Amniotic stem cell (primary cell): ENCODE data around the gene VAC14.

Experiments used
- DNase-seq: peaks from one replicate; lab custom pipeline; 2025; lab: John Stamatoyannopoulos, UW

Gene VAC14

DNA sequence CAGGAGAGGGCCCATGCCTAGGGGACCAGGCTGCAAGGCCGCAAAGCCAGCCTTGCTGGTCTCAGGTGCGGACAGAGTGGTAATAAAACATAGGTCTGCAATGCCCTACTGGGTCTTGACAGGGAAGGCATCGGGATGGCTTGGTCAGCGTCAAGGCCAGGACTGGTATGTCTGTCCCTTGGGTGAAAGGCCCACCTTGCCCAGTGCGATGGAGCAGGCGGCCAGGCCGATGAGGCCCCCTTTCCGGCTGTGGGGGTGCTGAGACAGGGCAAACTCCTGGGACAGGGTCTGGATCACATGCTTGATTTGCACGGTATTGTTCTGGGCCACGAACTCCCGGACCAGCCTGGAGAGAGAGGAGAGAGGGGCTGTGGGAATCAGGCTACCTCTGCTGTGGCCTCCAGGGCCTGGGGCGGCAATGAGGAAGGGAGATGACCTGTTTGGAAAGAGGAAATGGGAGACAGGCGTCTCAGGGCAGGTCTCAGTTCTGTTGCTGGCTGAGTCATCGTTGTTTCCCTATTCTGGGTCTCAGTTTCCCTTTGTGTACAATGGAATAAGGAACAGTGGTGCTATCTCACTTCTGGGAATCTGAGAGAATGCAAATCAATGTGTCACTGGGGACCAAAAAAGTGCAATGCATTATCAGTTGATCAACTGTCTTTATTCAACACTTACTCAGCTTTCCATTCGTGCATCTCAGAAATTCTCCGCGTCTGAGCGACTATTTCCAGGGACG lies 14.8 kb downstream of the VAC14 start:
- no peak for DNase-seq

GRCh38 chr16:70784692-70785555 lies 16.0 kb downstream of the VAC14 start:
- no peak for DNase-seq

DNA sequence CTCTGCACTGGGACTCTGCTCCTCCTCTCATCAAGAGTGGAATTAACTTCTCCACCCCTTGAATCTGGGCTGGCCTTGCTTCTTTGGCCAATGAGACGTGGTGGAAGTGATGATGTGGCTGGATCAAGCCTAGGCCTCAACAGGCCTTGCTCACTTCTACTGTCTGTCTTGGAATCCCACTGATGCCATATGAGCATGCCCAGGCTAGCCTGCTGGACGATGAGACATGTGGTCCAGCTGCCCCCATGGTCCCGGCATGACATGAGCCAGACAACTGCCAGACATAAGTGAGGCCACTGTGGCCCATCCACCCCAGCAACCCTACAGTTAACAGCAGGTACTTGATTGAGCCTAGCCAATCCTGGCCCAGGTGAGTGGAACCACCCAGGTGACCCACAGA lies 18.7 kb downstream of the VAC14 start:
- DNase-seq: no peak

DNA sequence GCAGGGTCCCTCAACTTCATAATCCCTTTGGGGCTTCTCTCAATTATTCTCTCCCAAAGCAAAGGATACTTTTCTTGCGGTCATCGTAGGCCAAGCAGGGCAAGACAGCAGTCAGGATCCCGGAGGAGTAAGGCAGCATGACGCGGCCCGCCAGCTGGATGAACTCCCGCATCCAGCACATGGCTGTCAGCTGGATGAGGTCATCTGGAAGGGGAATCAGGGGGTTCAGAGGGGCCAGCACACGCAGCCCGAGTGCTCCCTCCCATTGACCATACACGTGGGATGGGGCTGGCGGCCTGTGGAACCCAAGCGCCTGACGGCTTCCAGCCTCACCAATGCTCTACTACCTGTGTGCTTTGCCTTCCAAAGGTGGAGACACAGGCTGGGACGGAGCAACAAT lies 19.2 kb downstream of the VAC14 start:
- no peak for DNase-seq

DNA sequence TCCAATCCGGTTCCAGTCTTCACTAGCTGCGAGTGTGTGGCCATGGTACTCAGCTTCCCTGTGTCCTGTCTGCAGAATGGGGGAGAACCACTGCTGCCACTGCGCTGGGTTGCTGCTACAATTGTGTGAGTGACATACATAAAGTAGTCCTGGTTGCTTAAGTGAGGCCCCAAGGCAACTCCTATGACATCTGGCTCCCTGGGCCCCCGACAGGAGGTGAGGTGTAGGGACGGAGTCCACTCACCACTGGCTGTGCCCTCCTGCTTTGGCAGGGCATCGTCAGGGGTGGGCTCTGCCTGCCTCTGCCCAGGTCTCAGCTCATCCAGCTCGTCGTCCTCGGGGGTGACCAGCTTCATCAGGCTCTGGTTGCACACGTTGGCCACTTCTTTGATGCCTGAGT lies 20.4 kb downstream of the VAC14 start:
- DNase-seq: no peak

DNA sequence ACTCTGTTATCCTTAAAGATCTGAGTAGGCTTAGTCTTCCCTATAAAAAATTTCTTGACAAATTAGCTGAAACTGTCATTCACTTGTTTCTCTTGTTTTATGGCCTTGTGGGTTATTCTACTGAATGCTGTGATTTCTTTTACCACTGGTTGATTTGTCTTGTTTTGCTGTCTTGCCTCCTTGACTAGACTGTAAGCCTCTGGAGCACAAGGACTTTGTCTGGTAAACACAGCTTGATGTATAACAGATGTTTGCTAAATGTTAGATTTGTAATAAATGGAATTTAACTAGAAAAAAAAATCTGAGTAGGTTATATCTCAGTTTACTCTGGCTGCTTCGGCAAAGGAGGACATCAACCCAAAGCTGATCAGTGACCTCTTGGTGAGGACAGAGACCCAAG lies 21.6 kb downstream of the VAC14 start:
- no peak for DNase-seq

GRCh38 chr16:70778901-70779309 lies 22.1 kb downstream of the VAC14 start:
- DNase-seq: peak; percentile 79

GRCh38 chr16:70777973-70778406 lies 23.0 kb downstream of the VAC14 start:
- DNase-seq: no peak

DNA sequence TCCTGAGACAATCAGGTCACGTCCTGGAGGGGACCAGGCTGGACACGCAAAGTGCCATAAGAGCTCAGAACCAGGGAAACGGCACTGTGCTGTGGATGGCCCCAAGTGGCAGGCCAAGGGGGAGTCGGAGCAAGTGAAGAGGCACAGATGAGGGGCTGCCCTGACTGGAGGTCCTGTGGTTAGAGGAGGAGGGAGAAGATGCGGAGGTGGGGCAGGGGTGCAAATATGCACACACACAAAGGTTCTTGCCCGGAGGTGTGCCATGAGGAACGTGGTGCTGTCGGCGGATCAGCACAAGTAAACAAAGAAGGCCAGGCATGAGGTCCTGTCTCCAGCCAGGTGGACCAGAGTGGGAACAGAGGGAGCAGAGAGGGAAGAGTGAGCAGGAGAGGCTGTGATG lies 23.5 kb downstream of the VAC14 start:
- DNase-seq: no peak

- no peak for DNase-seq
These were observed 25.6 kb downstream of the VAC14 start for GRCh38 chr16:70775399-70775798.

GRCh38 chr16:70774261-70774660 lies 26.7 kb downstream of the VAC14 start:
- DNase-seq: no peak

GRCh38 chr16:70772493-70772892 lies 28.5 kb downstream of the VAC14 start:
- DNase-seq: no peak

GRCh38 chr16:70770626-70771552 lies 30.1 kb downstream of the VAC14 start:
- no peak for DNase-seq

- DNase-seq: no peak
These were observed 30.7 kb downstream of the VAC14 start for GRCh38 chr16:70770291-70770625.

DNA sequence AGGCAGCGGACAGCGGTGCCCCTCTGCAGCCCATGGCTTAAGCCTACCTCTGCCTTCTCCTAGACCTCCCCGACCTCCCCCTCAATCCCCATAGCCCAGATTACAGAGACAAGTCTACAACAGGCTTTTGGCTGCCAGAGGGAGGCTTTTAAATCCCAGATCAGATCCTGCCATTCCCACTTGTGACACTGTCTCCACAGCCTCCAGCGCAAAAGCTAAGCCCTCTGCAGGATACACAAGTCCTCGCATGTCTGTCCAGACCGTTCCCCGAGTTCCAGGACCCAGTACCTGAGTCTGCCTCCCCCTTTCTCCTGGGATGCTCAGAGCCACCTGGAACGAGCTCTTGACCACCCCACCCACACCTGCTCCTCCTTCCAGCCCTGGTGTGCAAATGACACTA lies 31.2 kb downstream of the VAC14 start:
- no peak for DNase-seq

DNA sequence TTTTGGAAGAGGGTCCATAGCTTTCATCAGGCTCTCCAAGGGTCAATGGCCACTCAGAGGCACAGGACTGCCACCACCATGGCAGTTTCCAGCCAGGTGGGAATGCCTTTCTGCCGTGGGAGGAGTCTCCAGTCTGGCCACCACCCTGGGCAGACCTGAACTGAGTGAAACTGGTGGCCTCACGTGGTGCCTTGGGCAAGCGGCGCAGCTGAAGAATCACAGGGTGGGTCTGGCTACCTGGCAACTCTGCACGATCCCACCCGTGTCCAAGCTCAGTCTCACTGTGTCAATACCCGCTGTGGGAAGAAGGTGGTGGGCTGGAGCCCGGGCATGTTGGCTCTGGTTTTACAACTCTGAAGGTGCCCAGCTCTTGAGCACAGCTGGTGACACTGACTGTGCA lies 31.8 kb downstream of the VAC14 start:
- DNase-seq: no peak

DNA sequence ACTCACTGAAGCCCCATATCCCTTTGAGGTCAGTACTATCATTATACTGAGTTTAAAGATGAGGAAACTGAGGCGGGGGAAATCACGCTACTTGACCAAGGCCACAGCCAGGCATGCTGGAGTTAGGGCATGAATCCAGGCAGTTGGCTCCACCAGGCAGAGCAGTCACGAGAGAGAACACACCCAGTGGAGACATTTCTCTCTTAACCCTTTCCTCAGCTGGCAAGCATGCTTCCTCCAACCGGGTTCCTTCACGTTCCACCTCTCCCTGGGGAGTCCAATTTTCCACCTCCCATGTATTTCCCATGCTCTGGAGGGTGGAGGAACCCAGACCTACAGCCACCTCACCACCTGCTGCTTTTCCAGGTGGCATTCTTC lies 32.8 kb downstream of the VAC14 start:
- DNase-seq: no peak

GRCh38 chr16:70767377-70768202 lies 33.4 kb downstream of the VAC14 start:
- DNase-seq: no peak

DNA sequence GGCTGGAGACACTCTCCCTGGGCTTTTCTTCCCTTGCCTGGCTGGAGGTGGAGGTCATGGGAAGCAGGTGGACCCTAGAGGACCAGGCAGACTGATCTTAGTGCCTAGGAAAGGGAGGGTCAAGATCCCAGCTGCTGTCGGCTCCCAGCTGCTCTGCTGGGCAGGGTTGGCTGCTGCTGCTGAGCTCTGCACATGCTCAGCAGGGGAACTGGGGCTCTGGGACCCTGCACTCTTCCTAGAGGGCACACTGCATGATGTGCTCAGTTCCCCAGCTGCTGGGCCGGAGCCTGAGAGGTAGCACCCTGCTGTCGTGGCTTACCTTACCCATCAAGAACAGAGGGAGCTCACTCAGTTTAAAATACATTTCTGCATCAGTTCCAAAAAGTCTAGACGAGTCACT lies 34.3 kb downstream of the VAC14 start:
- no peak for DNase-seq

DNA sequence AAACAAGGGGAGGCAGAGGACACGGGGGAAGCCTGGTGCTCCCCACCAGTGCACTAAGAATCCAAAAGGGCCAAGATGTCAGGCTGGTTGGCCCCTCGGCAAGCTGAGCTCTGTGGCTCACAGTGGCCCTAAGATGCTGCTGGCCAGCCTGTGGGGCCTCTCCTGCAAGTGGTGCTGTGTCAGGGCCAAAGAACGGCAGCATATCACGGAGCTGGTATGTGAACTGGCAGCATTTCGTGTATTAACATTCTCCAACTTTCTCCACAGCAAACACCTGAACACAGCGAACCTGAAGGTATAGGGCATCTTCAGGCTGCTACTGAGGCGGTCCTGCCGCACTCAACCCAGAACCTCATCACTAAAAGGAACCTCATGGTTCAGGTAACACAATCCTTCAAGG lies 34.8 kb downstream of the VAC14 start:
- DNase-seq: no peak

- DNase-seq: no peak
These were observed 35.5 kb downstream of the VAC14 start for GRCh38 chr16:70765491-70765890.

DNA sequence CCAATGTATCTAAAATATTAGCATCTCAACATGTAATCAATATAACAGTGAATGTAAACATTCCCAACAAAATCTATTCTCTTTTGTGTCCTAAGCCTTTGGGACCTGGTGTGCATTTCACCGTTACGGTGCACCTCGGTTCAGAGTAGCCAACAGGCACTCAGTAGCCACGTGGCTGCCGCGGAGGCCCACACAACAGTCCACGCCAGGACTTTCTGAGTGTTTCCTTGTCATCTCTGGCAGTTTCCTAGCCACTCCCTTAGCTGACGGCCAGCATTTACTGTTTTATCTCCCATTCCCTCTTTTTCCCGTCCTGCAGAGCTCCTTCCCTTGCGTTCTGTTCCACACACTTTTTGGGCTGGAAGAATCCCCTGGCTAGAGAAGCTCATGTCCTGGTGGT lies 36.3 kb downstream of the VAC14 start:
- DNase-seq: no peak
